H1 (cell line): ENCODE data around the gene EOLA1.

Experiments used
- CTCF ChIP-seq, 3 experiments: IDR thresholded peaks; 1 replicate in 2 of 3; 2 replicates in 1 of 3; pipeline versions ENCODE4 v1.5.1 to v1.6.1; 2011; ENCODE audit warnings: low read length in 3 of 3, mild to moderate bottlenecking in 3 of 3, inconsistent platforms in 2 of 3, low read depth in 1 of 3, moderate library complexity in 1 of 3; ENCODE audit not compliant: insufficient read depth in 1 of 3; ENCODE audit errors: control extremely low read depth in 1 of 3
- EP300 ChIP-seq, 2 experiments: IDR thresholded peaks; 1 replicate in 1 of 2; 2 replicates in 1 of 2; pipeline ENCODE4 v1.6.1; 2011 to 2012; ENCODE audit warnings: low read depth in 2 of 2, low read length in 2 of 2, mild to moderate bottlenecking in 2 of 2, borderline replicate concordance in 1 of 2, inconsistent platforms in 1 of 2, moderate library complexity in 1 of 2
- MAFK ChIP-seq: IDR thresholded peaks from 2 replicates; pipeline ENCODE4 v1.6.1; 2012; ENCODE audit warnings: low read depth, mild to moderate bottlenecking, improper control_type of control experiment, low read length
- NANOG ChIP-seq: IDR thresholded peaks from 2 replicates; pipeline ENCODE4 v1.6.1; 2011; ENCODE audit warnings: low read length, low read depth, mild to moderate bottlenecking, inconsistent platforms; ENCODE audit not compliant: insufficient read depth, poor library complexity, severe bottlenecking
- POLR2A ChIP-seq, 2 experiments: IDR thresholded peaks; 1 replicate in 1 of 2; 2 replicates in 1 of 2; pipeline ENCODE4 v1.6.1; 2011; ENCODE audit warnings: low read depth in 2 of 2, low read length in 2 of 2, mild to moderate bottlenecking in 2 of 2; ENCODE audit errors: control extremely low read depth in 1 of 2
- RAD21 ChIP-seq, 2 experiments: IDR thresholded peaks in 1 of 2; conservative IDR thresholded peaks in 1 of 2; 2 replicates each; pipeline ENCODE4 v1.6.1; 2011; ENCODE audit warnings: low read depth in 2 of 2, low read length in 2 of 2, improper control_type of control experiment in 1 of 2, inconsistent platforms in 1 of 2, mild to moderate bottlenecking in 1 of 2, moderate library complexity in 1 of 2
- SP2 ChIP-seq: IDR thresholded peaks from 2 replicates; pipeline ENCODE4 v1.6.1; 2012; ENCODE audit warnings: mild to moderate bottlenecking, low read length, inconsistent platforms

GRCh38 chrX:149569770-149570169 lies 29.0 kb downstream of the EOLA1 start:
- TF ChIP-seq CTCF (IDR thresholded peaks at IDR 0.05; ENCODE audit: control extremely low read depth in 1 of 3, insufficient read depth in 1 of 3, low read depth in 1 of 3, low read length in 3 of 3) (no peak), POLR2A (IDR thresholded peaks at IDR 0.05; ENCODE audit: control extremely low read depth in 1 of 2, low read depth in 2 of 2, low read length in 2 of 2) (no peak), EP300 (IDR thresholded peaks at IDR 0.05; ENCODE audit: borderline replicate concordance in 1 of 2, low read depth in 2 of 2, low read length in 2 of 2) (no peak), SP2 (no peak), RAD21 (IDR thresholded peaks at IDR 0.05 in 1 of 2, conservative IDR thresholded peaks at IDR 0.05 in 1 of 2; ENCODE audit: low read depth in 2 of 2, low read length in 2 of 2) (no peak), NANOG (no peak), MAFK (no peak)
